CD14-positive monocyte (primary cell): ENCODE results near the gene STARD5. TPM values are rescaled to one million over a fixed set of nuclear protein-coding genes. Genes with fewer than 3 reads are reported as not detected.

Experiments
- DNase-seq, 3 donors: peaks; one replicate each; pipeline ENCODE4 v3.0.0-alpha.2; 2011 to 2022
- H2AFZ ChIP-seq: 2 replicates; pipeline ENCODE4 v1.6.0; 2012; ENCODE audit warnings: mild to moderate bottlenecking, low read depth, low read length, inconsistent platforms; ENCODE audit not compliant: insufficient read depth, poor library complexity, severe bottlenecking
- H3K27ac ChIP-seq, 2 donors: 1 replicate in 1 of 2; 2 replicates in 1 of 2; pipeline ENCODE4 v1.5.1; 2012 to 2013; ENCODE audit warnings: low read length in 2 of 2, control low read depth in 1 of 2, inconsistent platforms in 1 of 2, low read depth in 1 of 2, mild to moderate bottlenecking in 1 of 2
- H3K27me3 ChIP-seq, 2 donors: one replicate each; pipeline versions ENCODE4 v1.6.0 to v1.6.1; 2011 to 2013; ENCODE audit warnings: low read length in 2 of 2; ENCODE audit not compliant: control insufficient read depth in 2 of 2, insufficient read depth in 2 of 2
- H3K36me3 ChIP-seq, 2 donors: replicated peaks in 1 of 2; 1 replicate in 1 of 2; 2 replicates in 1 of 2; pipeline versions ENCODE4 v1.5.1 to v1.6.1; 2012 to 2013; ENCODE audit warnings: low read length in 2 of 2, control low read depth in 1 of 2, inconsistent platforms in 1 of 2, mild to moderate bottlenecking in 1 of 2; ENCODE audit not compliant: insufficient read depth in 2 of 2, control insufficient read depth in 1 of 2
- H3K4me1 ChIP-seq, 2 donors: 1 replicate in 1 of 2; 2 replicates in 1 of 2; pipeline versions ENCODE4 v1.5.1 to v1.6.1; 2012 to 2013; ENCODE audit warnings: low read length in 2 of 2, control low read depth in 1 of 2, inconsistent platforms in 1 of 2, mild to moderate bottlenecking in 1 of 2, moderate library complexity in 1 of 2; ENCODE audit not compliant: insufficient read depth in 2 of 2, control insufficient read depth in 1 of 2
- H3K4me2 ChIP-seq: replicated peaks from 2 replicates; pipeline ENCODE3; 2012; ENCODE audit warnings: low read length, moderate library complexity, mild to moderate bottlenecking; ENCODE audit not compliant: poor library complexity, severe bottlenecking; ENCODE audit errors: extremely low read depth
- H3K4me3 ChIP-seq, 3 experiments: fragments of 200-600 bp in 1 of 3; sonication (generic) in 1 of 3; replicated peaks in 1 of 3; 1 replicate in 2 of 3; 2 replicates in 1 of 3; pipeline ENCODE4 v1.5.1; 2011 to 2013; ENCODE audit warnings: low read length in 3 of 3, mild to moderate bottlenecking in 3 of 3, control low read depth in 2 of 3, low read depth in 2 of 3, inconsistent platforms in 1 of 3, moderate library complexity in 1 of 3
- H3K79me2 ChIP-seq: 2 replicates; pipeline ENCODE4 v1.6.0; 2012; ENCODE audit warnings: mild to moderate bottlenecking, control low read depth, inconsistent platforms, low read length, moderate library complexity; ENCODE audit not compliant: insufficient read depth
- H3K9ac ChIP-seq: 2 replicates; pipeline ENCODE4 v1.6.0; 2017; ENCODE audit warnings: low read length, mild to moderate bottlenecking; ENCODE audit not compliant: insufficient read depth, poor library complexity, severe bottlenecking
- H3K9me3 ChIP-seq, 2 donors: replicated peaks in 1 of 2; 1 replicate in 1 of 2; 2 replicates in 1 of 2; pipeline versions ENCODE4 v1.5.1 to v1.6.1; 2012 to 2013; ENCODE audit warnings: low read length in 2 of 2, control low read depth in 1 of 2; ENCODE audit not compliant: control insufficient read depth in 1 of 2, insufficient read depth in 1 of 2
- H4K20me1 ChIP-seq: 2 replicates; pipeline ENCODE4 v1.6.0; 2012; ENCODE audit warnings: mild to moderate bottlenecking, low read length, control low read depth, moderate library complexity; ENCODE audit not compliant: insufficient read depth
- H3K27ac Mint-ChIP-seq, 7 donors: one replicate each; pipeline ENCODE4 v1.8.0; 2020; ENCODE audit warnings: mild to moderate bottlenecking in 7 of 7, mixed read lengths in 7 of 7, moderate library complexity in 6 of 7, inconsistent platforms in 2 of 7
- H3K27me3 Mint-ChIP-seq, 3 donors: one replicate each; pipeline ENCODE4 v1.8.0; 2021 to 2022; ENCODE audit warnings: low read depth in 3 of 3, mild to moderate bottlenecking in 3 of 3, mixed read lengths in 3 of 3, moderate library complexity in 3 of 3, inconsistent platforms in 1 of 3
- H3K36me3 Mint-ChIP-seq, 2 donors: one replicate each; pipeline ENCODE4 v1.8.0; 2020; ENCODE audit warnings: mixed read lengths in 2 of 2, inconsistent platforms in 1 of 2, mild to moderate bottlenecking in 1 of 2
- H3K4me1 Mint-ChIP-seq: one replicate; pipeline ENCODE4 v1.8.0; 2020; ENCODE audit warnings: mild to moderate bottlenecking, mixed read lengths
- H3K4me3 Mint-ChIP-seq, 2 donors: one replicate each; pipeline ENCODE4 v1.8.0; 2020; ENCODE audit warnings: mild to moderate bottlenecking in 2 of 2, mixed read lengths in 2 of 2, moderate library complexity in 1 of 2
- H3K9me3 Mint-ChIP-seq, 7 donors: one replicate each; pipeline ENCODE4 v1.8.0; 2020 to 2022; ENCODE audit warnings: mixed read lengths in 7 of 7, mild to moderate bottlenecking in 6 of 7, moderate library complexity in 6 of 7, inconsistent platforms in 2 of 7
- WGBS: methylation state at CpG from one replicate; pipeline ENCODE4 v1.1.5; 2013; ENCODE audit warnings: missing lambda C conversion rate; ENCODE audit not compliant: insufficient coverage; 5-methylcytosine and 5-hydroxymethylcytosine counted together
- intact Hi-C, 2 donors: fragments of 100-400 bp; cut with micrococcal nuclease; formaldehyde crosslinking; loops; one replicate each; pipeline versions ENCODE4 v1.15.0 to v1.15.1; 2023
- polyA plus RNA-seq, 3 donors: library from polyadenylated mRNA; depleted of rRNA in 1 of 3; unstranded in 2 of 3; stranded (reverse) in 1 of 3; fragments of 300-500 nt in 2 of 3; fragments of >200 nt in 1 of 3; fragmentation: Illumina TruSeq in 2 of 3; gene quantifications; 1 replicate in 2 of 3; 2 replicates in 1 of 3; pipeline ENCODE4 v1.2.3, GENCODE V29; 2012 to 2021
- TF ChIP-seq, protein P1 (sequence below): fragments of 200-600 bp; IDR thresholded peaks from one replicate; pipeline ENCODE4 v1.8.0; 2022; ENCODE audit warnings: antibody characterized with exemption, mild to moderate bottlenecking

STARD5 gene
- polyA plus RNA-seq, 3 donors: 1.5 to 15.1 (median 2.5) TPM

DNA sequence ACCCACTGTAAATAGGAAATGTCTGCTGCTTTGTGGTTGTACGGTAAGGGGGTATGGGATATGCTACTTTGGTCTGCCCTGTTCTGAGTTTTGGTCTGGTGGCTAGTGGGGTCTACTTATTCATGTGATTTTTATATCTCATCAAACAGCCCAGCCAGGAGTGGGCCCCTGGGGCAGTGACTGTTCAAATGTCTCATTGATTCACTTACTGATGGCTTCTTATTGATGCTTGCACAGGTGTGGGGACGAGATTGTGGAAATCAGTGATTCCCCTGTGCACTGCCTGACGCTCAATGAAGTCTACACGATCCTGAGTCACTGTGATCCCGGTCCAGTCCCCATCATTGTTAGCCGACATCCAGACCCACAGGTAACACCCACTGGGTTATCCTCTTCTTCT is 38.5 kb downstream of the STARD5 start:
- no peak overlapping the region for H3K4me3 Mint-ChIP-seq
- TF ChIP-seq, protein P1, sequence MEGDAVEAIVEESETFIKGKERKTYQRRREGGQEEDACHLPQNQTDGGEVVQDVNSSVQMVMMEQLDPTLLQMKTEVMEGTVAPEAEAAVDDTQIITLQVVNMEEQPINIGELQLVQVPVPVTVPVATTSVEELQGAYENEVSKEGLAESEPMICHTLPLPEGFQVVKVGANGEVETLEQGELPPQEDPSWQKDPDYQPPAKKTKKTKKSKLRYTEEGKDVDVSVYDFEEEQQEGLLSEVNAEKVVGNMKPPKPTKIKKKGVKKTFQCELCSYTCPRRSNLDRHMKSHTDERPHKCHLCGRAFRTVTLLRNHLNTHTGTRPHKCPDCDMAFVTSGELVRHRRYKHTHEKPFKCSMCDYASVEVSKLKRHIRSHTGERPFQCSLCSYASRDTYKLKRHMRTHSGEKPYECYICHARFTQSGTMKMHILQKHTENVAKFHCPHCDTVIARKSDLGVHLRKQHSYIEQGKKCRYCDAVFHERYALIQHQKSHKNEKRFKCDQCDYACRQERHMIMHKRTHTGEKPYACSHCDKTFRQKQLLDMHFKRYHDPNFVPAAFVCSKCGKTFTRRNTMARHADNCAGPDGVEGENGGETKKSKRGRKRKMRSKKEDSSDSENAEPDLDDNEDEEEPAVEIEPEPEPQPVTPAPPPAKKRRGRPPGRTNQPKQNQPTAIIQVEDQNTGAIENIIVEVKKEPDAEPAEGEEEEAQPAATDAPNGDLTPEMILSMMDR: no peak
- Histone ChIP-seq H4K20me1 (no peaks in the 10 kb centered on the region), H2AFZ (no peak overlapping the region), H3K4me3 (no peak overlapping the region), H3K4me1 (peaks cover 31 to 34% of the 10 kb centered on the region in 2 donors), H3K9me3 (no peaks in the 10 kb centered on the region), H3K79me2 (no peaks in the 10 kb centered on the region), H3K27me3 (no peaks in the 10 kb centered on the region), H3K4me2 (no peak overlapping the region), H3K9ac (no peak overlapping the region), H3K36me3 (no peaks in the 10 kb centered on the region), H3K27ac (peak overlapping the region in 1 of 2 donors; percentile 85)
- intact Hi-C loops: no loop called here
- H3K27ac Mint-ChIP-seq: peak overlapping the region; percentile 12 to 97 (median 85)
- H3K27me3 Mint-ChIP-seq: peaks cover 0 to 10% (median 0%) of the 10 kb centered on the region in 3 donors
- no peak for DNase-seq
- H3K4me1 Mint-ChIP-seq: peaks cover 43% of the 10 kb centered on the region
- H3K36me3 Mint-ChIP-seq: peaks cover 2 to 3% of the 10 kb centered on the region in 2 donors
- H3K9me3 Mint-ChIP-seq: peaks cover 0 to 3% (median 2%) of the 10 kb centered on the region in 7 donors
- WGBS: 57% methylated on average over 1 of the region's 6 CpGs

DNA sequence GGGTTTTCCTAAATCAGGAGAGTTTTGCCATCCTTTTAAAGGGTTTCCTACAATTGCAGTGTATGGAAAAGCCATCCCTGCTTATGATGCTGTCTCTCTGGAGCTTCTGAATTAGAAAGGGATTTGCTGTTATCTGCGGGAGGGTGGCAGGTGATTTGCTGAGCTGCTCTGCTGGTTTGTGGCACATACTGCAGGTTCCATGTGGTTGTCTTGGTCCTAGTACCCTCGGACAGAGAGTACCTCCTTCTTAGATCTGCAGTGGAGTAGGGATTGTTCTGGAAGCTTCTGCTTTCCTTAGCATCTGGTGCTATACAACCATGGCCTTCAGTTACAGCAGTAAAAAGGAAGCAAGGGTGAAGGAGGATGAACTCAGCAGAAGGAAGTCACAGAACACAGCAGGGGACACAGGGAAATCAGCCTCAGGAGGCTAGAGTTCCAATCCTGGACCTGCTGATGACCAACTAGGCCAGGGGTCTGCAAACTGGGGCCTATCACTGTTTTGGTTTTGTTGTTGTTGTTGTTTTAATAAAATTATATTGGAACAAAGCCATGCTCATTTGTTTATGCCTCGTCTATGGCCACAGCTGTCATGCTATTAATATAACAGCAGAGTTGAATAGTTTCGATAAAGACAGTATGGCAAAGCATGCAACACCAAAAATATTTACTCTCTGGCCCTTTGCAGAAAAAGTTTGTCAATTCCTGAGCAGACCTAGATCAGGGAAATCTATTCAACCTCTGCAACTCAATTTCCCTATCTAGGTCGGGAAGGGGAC is 39.5 kb downstream of the STARD5 start:
- Histone ChIP-seq H3K4me1 (peaks cover 31 to 34% of the 10 kb centered on the region in 2 donors), H3K4me2 (peak overlapping the region; percentile 25), H3K27ac (peak overlapping the region; percentile 48 to 85), H3K27me3 (no peaks in the 10 kb centered on the region), H3K9me3 (no peaks in the 10 kb centered on the region), H4K20me1 (no peaks in the 10 kb centered on the region), H3K79me2 (no peaks in the 10 kb centered on the region), H3K9ac (no peak overlapping the region), H3K4me3 (no peak overlapping the region), H2AFZ (no peak overlapping the region), H3K36me3 (no peaks in the 10 kb centered on the region)
- peak; percentile 40 to 60 (median 47) for DNase-seq
- peaks cover 0 to 10% (median 0%) of the 10 kb centered on the region in 3 donors for H3K27me3 Mint-ChIP-seq
- no peak overlapping the region for H3K4me3 Mint-ChIP-seq
- TF ChIP-seq, protein P1: no peak
- intact Hi-C loops: no loop called here
- peaks cover 43% of the 10 kb centered on the region for H3K4me1 Mint-ChIP-seq
- 50% methylated on average over 2 of the region's 5 CpGs for WGBS
- peak overlapping the region in 6 of 7 donors; percentile 21 to 85 (median 70) for H3K27ac Mint-ChIP-seq
- H3K9me3 Mint-ChIP-seq: peaks cover 0 to 3% (median 2%) of the 10 kb centered on the region in 7 donors
- H3K36me3 Mint-ChIP-seq: peaks cover 2 to 3% of the 10 kb centered on the region in 2 donors
